Peyer's patch (tissue), 4 donors: ENCODE data around the gene ASZ1. TPM values are rescaled to one million over a fixed set of nuclear protein-coding genes. Genes with fewer than 3 reads are reported as not detected.
A peak's percentile ranks its signal among the peaks of the same experiment; 100 is the strongest.
"Not testable (repeated sequence)": the region's sequence is repeated elsewhere in the genome, so short reads cannot be mapped to it uniquely, and the experiment has no call there.

Experiments
- DNase-seq, 3 donors: peaks; one replicate each; pipeline ENCODE4 v3.0.0-alpha.2; 2017 to 2019
- H3K27ac ChIP-seq, 4 donors: fragments of 200-600 bp; sonication (generic); one replicate each; pipeline ENCODE4 v1.5.1; 2016 to 2019
- H3K27me3 ChIP-seq, 2 donors: fragments of 200-600 bp; sonication (generic); one replicate each; pipeline ENCODE4 v1.5.1; 2019
- H3K36me3 ChIP-seq, 3 donors: fragments of 200-600 bp; sonication (generic); one replicate each; pipeline ENCODE4 v1.5.1; 2016 to 2019
- H3K4me1 ChIP-seq, 4 donors: fragments of 200-600 bp; sonication (generic); one replicate each; pipeline ENCODE4 v1.5.1; 2016 to 2019
- H3K4me3 ChIP-seq, 4 donors: fragments of 200-600 bp; sonication (generic); 1 replicate in 3 of 4; 2 replicates in 1 of 4; pipeline ENCODE4 v1.5.1; 2016 to 2019; ENCODE audit warnings: mild to moderate bottlenecking in 1 of 4
- H3K9me3 ChIP-seq, 4 donors: fragments of 200-600 bp; sonication (generic); one replicate each; pipeline ENCODE4 v1.5.1; 2016 to 2019; ENCODE audit warnings: mild to moderate bottlenecking in 1 of 4
- CTCF ChIP-seq, 6 experiments: fragments of 450-650 bp in 4 of 6; fragments of 200-600 bp in 2 of 6; sonication (generic) in 1 of 6; IDR thresholded peaks; one replicate each; pipeline ENCODE4 v1.5.1; 2017 to 2019; ENCODE audit warnings: antibody characterized with exemption in 6 of 6, mild to moderate bottlenecking in 3 of 6, moderate library complexity in 1 of 6
- POLR2A ChIP-seq, 2 donors: fragments of 450-650 bp; IDR thresholded peaks; one replicate each; pipeline ENCODE4 v1.5.1; 2017; ENCODE audit warnings: antibody characterized with exemption in 2 of 2, mild to moderate bottlenecking in 2 of 2, moderate library complexity in 2 of 2
- total RNA-seq, 4 donors: library from RNA; depleted of rRNA; stranded (reverse); fragments of >200 nt; gene quantifications; one replicate each; pipeline ENCODE4 v1.1.0, GENCODE V29; 2016

ASZ1 gene
- not detected for total RNA-seq

DNA sequence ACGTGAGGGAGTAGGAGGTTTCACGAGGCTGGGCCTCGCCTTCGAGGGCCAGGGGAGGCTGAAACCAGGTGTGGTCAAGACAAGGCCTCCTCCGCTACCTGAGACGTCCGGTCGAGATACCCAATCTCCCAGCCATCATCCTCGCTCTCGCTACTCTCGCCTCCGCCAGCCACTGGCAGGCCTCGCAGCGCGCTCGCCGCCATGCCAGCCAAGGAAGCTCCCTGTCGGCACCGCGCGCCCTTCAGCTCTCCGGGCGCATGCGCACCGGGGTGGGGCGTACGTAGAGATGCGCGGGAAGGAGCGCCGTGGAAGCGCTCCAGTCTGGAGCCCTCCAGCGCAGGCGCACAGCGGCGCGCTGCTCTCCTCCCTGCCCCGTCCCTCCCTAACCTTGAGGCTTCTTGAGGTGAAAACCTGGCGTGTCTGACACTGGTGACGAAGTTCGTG is at the start of gene ASZ1:
Gene ASZ1 (minus strand): TSS at position 236 of the 444 bp plus-strand sequence. CDS start 33 bp downstream, at position 203.
- H3K27ac ChIP-seq = no peak within 1 kb of the TSS
- DNase-seq = no peak

GRCh38 chr7:117476557-117477215 is 49.4 kb upstream of the ASZ1 start:
- no peak for DNase-seq
- peaks cover 0 to 4% (median 0%) of the 10 kb centered on the region in 4 donors for H3K4me1 ChIP-seq
- H3K36me3 ChIP-seq = no peaks in the 10 kb centered on the region
- no peak for TF ChIP-seq POLR2A (IDR thresholded peaks at IDR 0.05)
- no peak for TF ChIP-seq CTCF (IDR thresholded peaks at IDR 0.05)
- H3K27ac ChIP-seq = no peak overlapping the region
- no peaks in the 10 kb centered on the region for H3K27me3 ChIP-seq
- no peaks in the 10 kb centered on the region for H3K9me3 ChIP-seq
- H3K4me3 ChIP-seq = no peak overlapping the region

More for the DNA sequence above, at the start of gene ASZ1:
- H3K27me3 ChIP-seq = no peaks in the 10 kb centered on the region
- H3K36me3 ChIP-seq = no peaks in the 10 kb centered on the region
- no peaks in the 10 kb centered on the region for H3K9me3 ChIP-seq
- TF ChIP-seq POLR2A (IDR thresholded peaks at IDR 0.05) (no peak), CTCF (IDR thresholded peaks at IDR 0.05) (no peak)
- no peaks in the 10 kb centered on the region for H3K4me1 ChIP-seq
- H3K4me3 ChIP-seq = no peak within 1 kb of the TSS

GRCh38 chr7:117472335-117472734 is 45.0 kb upstream of the ASZ1 start:
- Histone ChIP-seq H3K9me3 (no peaks in the 10 kb centered on the region), H3K4me1 (no peaks in the 10 kb centered on the region), H3K27ac (no peak overlapping the region), H3K27me3 (no peaks in the 10 kb centered on the region), H3K36me3 (no peaks in the 10 kb centered on the region), H3K4me3 (no peak overlapping the region)
- TF ChIP-seq POLR2A (IDR thresholded peaks at IDR 0.05) (no peak), CTCF (IDR thresholded peaks at IDR 0.05) (no peak)
- no peak for DNase-seq

- Histone ChIP-seq H3K4me1 (no peaks in the 10 kb centered on the region), H3K36me3 (no peaks in the 10 kb centered on the region), H3K27ac (no peak overlapping the region), H3K4me3 (no peak overlapping the region), H3K27me3 (no peaks in the 10 kb centered on the region), H3K9me3 (no peaks in the 10 kb centered on the region)
- DNase-seq = peak in 2 of 3 donors; percentile 62 to 69
- TF ChIP-seq CTCF (IDR thresholded peaks at IDR 0.05) = no peak
- no peak for TF ChIP-seq POLR2A (IDR thresholded peaks at IDR 0.05)
Measured at GRCh38 chr7:117470777-117471176, 43.5 kb upstream of the ASZ1 start.

DNA sequence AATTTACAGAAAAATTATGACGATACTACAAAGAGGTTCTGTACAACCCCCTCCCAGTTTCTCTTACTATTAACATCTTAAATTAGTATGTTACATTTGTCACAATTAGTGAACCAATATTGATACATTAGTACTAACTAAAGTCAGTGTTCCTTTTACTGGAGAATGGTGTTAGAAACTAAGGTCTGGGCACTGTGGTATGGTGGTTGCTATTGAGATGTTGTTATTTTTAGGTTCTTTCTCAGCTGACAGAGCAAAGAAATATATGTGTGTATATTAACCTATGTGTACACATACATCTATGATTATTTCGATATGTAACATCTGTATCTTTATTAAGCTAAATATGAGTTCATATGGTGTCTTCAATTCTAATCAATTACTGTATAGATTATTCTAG is 40.9 kb upstream of the ASZ1 start:
- H3K9me3 ChIP-seq = no peaks in the 10 kb centered on the region
- TF ChIP-seq POLR2A (IDR thresholded peaks at IDR 0.05) = no peak
- TF ChIP-seq CTCF (IDR thresholded peaks at IDR 0.05) = no peak

GRCh38 chr7:117460815-117461214 is 33.5 kb upstream of the ASZ1 start:
- not testable (repeated sequence) for H3K36me3 ChIP-seq, H3K27me3 ChIP-seq, DNase-seq, H3K27ac ChIP-seq, H3K4me1 ChIP-seq, H3K4me3 ChIP-seq, H3K9me3 ChIP-seq

More for the DNA sequence above, 40.9 kb upstream of the ASZ1 start:
- Histone ChIP-seq H3K4me3 (no peak overlapping the region), H3K27me3 (no peaks in the 10 kb centered on the region), H3K4me1 (no peaks in the 10 kb centered on the region), H3K27ac (no peak overlapping the region), H3K36me3 (no peaks in the 10 kb centered on the region)
- DNase-seq = no peak
